GM18511 (cell line): Measurements from ENCODE around the gene CPSF6.
"Not testable (repeated sequence)": the region's sequence is repeated elsewhere in the genome, so short reads cannot be mapped to it uniquely, and the experiment has no call there.

ENCODE experiments used
- ATAC-seq: cut with Tn5 transposase; IDR thresholded peaks from one replicate; pipeline ENCODE4 v1.9.1; 2021; ENCODE audit warnings: mild to moderate bottlenecking, moderate library complexity; ENCODE audit not compliant: unreplicated experiment

The CPSF6 gene

DNA sequence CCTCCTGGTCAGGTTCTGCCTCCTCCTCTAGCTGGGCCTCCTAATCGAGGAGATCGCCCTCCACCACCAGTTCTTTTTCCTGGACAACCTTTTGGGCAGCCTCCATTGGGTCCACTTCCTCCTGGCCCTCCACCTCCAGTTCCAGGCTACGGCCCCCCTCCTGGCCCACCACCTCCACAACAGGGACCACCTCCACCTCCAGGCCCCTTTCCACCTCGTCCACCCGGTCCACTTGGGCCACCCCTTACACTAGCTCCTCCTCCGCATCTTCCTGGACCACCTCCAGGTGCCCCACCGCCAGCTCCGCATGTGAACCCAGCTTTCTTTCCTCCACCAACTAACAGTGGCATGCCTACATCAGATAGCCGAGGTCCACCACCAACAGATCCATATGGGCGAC lies 19.3 kb downstream of the CPSF6 start:
- no peak for ATAC-seq

DNA sequence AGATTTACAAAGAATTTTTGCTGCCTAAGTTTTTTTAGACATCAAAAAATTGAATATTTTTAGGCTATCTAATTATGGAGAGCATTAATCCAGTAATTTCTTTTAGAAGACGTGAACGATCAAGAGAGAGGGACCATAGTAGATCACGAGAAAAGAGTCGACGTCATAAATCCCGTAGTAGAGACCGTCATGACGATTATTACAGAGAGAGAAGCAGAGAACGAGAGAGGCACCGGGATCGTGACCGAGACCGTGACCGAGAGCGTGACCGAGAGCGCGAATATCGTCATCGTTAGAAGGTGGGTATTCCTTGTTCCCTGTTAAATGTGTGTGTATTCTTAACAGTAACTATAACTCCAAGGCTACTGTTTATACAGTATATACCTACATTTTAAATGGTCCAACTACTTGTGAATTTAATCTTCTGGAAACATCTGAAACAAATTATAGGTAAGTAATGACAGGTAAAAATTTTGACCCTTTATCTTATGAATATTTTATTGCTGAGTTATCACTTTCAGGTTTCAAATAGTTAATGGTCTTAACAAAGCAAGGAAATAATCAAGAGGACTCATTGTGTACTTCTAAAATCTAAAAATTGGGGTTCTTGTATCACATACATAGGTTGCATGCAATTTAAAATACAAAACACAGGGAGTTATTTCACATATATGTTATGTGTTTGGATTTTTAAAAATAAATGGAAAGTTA lies 23.1 kb downstream of the CPSF6 start:
- ATAC-seq: no peak

DNA sequence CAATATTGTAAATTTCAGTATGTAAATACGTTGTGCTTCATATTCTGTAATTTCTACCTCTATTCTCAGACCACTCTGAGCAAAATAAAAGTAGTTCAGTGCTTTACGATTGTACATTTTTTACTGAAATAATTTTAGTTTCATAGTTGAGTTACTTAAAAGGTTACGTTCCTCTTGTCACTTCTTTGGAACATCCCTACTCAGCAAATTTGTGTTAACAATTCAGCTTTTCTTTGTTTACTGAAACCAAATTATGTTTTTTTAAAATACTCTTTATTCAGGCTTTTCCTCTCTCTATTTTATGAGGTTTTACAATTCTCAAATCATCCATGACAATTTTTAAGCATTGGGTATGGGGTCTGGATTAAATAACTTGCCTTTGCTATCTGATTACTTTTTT lies 25.8 kb downstream of the CPSF6 start:
- no peak for ATAC-seq

DNA sequence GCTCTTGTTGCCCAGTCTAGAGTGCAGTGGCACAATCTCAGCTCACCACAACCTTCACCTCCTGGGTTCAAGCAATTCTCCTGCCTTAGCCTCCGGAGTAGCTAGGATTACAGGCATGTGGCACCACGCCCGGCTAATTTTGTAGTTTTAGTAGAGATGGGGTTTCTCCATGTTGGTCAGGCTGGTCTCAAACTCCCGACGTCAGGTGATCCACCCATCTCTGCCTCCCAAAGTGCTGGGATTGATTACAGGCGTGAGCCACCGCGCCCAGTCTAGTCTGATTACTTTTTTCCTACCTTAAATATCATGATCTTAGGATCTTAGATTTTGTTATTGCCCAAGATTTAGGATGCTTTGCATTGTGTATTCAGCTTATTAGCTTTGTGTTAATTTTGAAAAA lies 26.3 kb downstream of the CPSF6 start:
- not testable (repeated sequence) for ATAC-seq

DNA sequence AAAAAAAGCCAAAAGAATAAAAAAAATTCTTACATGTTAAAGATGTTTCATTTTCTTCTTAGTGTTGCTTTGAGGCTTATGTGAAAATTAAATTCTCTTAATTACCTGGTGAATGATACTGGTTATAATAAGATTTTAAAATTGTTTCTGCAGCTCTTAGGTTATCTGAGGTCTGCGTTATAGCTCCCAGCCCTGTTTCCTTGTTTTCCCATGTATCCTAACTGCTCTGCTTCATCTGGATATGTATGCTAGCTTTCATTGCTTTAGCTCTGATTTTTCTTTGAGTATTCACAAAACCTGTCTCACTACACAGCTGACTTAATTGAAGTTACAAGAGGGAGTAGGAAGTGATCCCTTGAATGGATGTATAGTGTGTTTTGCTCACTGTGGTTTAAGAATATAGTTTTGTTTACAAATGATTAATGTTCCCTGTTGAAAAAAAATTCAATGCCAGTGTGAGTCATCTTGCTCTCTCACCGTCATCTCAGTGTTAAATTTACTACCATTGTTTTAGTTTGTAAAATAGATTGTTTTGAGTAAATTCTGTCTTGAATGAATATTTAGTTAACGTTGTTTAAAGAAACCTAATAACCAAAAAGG lies 26.8 kb downstream of the CPSF6 start:
- ATAC-seq: no peak

DNA sequence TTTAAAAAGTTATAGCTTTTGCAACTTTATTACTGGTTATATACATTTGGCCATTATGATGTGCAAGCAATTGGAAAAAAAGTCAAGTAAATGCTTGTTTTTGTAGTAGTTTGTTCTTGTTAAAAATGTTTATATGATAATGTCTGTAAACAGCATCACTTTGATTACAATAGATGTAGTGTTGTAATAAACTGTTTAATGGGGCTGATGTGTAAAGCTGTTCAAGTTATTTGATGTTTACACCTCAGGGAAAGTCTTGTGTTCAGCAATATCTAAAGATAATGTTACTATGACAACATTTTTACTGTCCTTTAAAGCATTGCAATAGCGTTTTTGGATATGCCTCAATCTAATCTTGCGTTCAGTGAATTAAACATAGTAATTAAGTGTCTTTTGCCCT lies 30.4 kb downstream of the CPSF6 start:
- no peak for ATAC-seq

DNA sequence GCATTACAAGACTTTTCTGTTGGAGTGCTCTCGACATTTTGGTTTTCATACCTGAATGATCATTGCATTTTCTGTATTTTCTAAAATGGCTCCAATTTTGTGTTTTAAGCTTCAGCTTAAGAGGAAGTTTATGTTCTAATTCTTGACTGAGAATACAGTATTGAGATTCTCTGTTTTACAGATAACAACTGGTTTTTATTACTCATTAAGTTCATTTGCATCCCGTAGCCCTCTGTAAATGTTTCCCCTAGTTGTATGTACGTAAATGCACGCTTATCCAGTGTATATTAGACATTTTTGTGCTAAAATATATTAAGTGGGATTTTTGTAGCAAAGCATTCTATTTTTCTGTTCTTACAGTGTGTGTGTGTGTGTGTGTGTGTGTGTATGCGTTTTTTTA lies 33.1 kb downstream of the CPSF6 start:
- ATAC-seq: no peak

DNA sequence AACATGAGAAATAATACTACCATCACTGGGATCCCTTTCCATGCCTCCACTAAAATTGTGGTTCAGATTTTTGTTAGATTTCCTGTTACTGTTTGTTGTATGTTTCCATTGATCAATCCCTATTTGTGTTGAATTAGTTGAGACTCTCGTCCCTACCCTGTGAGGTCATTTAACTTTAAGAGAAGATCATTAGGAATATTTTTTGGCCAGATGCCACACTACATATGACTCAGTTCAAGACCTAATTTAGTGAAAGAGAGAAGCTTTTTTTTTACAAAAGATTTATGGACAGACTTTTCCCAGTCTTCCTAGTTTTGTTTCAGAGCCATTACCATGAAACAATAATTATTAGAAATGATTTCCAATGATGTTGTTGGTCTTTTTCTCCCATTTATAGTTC lies 35.5 kb downstream of the CPSF6 start:
- ATAC-seq: no peak

DNA sequence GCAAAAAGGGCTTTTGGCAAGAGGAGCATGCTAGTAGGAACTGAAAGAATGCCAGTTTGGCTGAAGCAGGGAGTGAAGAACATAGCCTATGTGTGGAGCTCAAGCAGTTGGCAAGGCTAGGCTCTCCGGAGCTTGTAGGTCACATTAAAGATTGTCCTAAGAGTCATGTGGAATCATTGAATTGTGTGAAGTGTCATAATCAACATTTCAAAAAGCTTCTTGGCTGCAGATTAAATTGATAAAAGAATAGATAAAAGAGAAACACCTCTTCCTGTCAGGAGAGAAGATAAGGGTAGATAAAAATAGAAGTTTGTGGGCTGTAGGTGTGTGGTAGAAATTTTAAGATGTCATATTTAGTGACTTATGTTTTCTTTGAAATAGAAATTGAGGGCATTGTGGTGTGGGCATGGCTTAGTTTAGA lies 36.1 kb downstream of the CPSF6 start:
- ATAC-seq: no peak

DNA sequence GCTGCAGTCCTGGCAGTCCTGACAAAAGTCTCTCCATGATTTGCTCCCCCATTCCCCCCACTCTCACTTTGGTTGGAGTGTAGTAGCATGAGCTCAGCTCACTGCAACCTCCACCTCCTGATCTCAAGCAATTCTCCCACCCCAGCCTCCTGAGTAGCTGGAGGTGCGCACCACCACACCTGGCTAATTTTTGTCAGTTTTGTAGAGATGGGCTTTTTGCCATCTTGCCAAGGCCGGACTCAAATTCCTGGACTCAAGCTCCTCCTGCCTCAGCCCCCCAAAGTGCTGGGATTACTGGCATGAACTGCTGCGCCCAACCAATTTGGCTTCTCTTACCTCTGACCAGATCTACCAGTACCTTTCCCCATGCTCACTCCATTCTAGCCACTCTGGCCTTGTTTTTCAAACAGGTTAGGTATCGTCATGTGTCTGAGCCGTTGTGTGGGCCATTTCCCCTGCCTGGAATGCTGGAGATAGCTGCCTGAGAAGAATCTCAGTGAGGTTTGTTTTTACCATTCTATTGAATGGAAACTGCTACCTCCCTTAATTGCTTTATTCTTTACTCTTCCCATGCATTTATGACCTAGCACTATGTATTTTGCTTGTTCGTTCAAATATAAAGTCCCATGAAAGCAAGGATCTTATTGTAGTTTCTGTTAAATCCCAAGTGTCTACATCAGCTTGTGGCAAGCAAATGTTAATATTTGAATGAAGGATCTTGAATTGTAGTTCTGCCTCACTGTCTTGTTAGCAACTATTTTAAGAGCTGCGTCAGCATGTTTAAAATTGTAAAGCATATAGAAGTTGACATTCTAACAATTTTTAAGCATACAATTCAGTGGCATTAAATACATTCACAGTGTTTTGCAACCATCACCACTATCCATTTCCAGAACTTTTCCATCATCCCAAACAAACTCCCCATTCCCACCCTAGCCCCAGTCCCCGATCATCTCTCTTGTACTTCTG lies 39.7 kb downstream of the CPSF6 start:
- ATAC-seq: no peak

DNA sequence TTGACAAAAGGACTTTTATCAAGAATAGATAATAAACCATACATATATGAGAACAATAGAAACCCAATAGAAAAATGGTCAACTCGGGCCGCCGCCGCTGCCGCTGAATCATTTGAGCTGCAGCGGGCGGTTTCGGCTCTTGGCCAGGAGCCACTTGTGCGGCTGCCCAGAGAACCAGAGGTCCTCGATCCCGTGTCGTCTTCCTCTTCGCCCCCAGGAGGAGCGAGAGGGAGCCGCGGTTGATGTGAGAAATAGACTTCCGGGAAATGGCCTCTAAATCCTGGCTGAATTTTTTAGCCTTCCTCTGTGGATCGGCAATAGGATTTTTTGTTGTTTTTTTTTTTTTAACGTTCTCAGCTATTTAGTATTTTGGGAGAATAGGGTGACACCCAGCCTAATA lies 44.8 kb downstream of the CPSF6 start:
- ATAC-seq: no peak

DNA sequence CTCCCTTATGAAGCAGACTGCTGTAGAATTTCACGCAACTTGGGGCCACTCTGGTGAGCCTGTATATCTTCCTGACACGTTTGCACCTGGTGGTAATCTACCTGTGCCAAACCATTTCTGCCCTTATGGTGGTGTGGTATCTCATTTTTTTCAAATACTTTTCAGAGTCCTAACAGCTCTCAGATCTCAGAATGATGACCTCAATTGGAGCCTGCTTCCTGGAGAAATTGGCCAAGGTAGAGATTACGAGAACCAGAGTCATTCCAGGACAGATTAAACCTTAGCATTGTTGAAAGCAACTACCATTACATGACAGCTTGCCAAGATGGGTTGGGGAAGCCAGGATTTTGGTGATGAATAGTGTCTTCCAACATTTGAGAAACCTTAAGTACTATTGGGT lies 48.2 kb downstream of the CPSF6 start:
- no peak for ATAC-seq

DNA sequence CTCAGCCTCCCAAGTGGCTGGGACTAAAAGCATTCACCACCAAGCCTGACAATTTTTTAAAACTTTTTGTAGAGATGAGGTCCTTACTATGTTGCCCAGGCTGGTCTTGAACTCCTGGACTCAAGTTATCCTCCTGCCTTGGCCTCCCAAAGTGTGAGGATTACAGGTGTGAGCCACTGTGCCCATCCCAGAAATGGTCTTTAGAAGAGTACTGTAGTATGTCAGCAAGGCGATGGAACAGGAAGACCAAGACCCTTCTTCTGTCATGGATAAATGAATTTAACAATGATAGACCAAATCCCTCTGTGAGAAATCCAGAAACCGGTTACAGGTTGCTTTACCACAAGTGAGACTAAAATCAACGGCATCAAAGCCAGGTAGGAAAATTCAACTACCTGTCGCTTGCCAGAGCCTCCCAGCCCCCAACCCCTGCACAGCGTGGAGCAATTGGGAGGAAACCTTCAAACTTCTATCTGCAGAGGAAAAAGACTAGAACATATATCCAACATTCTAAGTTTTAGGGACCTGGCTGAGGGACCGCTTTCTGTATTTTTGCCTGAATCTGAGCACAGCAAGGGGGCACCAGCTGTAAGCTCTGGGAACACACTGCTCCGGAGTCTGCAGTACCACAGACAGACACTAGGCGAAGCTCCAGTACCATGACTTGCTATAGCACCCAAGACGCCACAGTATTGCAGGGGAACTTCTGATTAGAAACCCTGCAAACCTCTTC lies 51.3 kb downstream of the CPSF6 start:
- ATAC-seq: peak; percentile 100

DNA sequence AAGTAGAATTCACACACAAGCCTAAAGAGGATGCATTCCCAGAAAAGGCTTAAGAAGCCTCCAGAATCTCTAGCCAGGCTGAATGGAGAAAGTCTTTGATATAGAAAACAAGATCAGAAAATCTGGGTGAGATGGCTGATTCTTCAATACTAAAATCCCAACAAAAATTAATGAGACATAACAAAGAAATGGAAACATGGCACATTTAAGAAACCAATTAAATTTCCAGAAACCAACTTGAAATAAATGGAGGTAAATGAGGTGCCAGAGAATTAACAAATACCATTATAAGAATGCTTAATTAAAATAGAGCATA lies 51.9 kb downstream of the CPSF6 start:
- ATAC-seq: no peak

DNA sequence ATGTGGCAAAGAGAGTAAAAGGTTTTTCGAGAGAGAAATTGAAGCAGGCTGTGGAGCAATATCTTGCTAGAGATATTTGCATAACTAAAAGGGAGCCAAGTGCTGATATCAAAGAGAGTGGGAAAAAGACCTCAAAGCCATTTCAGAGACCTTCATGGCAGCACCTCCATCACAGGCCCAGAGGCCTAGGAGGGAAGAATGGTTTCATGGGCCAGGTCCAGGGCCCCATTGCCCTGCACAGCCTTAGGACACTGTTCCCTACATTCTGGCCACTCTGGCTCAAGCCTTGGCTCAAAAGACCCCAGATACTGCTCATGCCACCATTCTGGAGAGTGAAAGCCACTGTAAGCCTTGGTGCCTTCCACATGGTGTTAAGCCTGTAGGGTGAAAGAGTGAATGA lies 58.8 kb downstream of the CPSF6 start:
- ATAC-seq: no peak

DNA sequence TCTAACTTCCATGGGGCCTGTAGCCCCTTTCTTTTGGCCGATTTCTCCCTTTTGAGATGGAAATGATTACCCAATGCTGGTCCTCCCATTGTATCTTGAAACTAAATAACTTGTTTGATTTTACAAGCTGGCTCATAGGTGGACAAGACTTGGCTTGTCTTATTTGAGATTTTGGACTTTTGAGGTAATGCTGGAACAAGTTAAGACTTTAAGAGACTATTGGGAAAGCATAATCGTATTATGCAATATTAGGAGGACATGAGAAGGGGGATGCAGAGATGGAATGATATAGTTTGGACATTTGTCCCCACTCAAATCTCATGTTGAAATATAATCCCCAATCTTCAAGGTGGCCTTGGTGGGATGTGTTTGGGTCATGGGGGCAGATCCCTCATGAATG lies 59.6 kb downstream of the CPSF6 start:
- no peak for ATAC-seq

DNA sequence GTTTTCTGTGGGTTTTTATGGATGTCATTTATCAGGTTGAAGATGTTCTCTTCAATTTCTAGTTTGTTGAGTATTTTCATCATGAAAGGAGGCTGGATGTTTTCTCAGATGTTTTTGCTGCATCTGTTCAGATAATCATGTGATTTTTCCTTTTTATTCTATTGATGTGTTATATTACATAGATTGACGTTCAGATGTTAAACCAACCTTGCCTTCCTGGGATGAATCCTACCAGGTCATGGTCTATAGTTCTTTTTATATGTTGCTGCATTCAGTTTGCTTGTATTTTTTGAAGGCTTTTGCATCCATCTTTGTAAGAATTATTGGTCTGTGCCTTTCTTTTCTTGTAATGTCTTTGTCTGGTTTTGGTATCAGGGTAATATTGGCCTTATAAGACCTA lies 64.9 kb downstream of the CPSF6 start:
- no peak for ATAC-seq

DNA sequence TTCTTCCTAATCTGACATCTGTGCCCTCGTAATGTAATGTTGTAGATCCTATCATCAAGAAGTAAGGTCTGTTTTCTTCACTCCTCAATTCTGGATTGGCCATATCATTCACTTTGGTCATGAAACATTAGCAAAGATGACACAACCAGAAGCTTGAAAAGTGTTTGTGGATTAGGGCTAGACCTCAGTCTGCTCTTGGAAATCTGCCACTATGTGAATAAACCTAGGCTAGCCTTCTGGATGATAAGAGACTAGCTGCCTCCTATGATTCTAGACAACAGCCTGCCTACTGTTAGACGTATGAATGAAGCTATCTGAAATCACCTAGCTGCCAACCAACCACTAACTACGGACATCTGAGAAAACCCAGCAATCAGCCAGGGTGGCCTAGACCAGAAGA lies 70.1 kb downstream of the CPSF6 start:
- no peak for ATAC-seq

DNA sequence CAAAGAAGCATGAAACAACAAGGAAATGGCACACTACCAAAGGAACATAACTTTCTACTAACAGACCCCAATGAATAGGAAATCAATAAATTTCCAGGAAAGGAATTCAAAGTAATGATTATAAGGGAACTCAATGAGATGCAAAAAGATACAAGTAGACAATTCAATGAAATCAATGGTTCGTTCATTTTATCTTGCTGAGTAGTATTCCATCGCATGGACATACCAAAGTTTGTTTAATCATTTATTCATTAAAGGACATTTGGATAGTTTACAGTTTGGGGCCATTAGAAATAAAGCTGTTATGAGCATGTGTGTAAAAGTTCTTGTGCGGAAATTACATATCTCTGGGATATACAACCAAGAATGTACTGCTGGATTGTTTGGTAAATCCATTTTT lies 73.8 kb downstream of the CPSF6 start:
- no peak for ATAC-seq

DNA sequence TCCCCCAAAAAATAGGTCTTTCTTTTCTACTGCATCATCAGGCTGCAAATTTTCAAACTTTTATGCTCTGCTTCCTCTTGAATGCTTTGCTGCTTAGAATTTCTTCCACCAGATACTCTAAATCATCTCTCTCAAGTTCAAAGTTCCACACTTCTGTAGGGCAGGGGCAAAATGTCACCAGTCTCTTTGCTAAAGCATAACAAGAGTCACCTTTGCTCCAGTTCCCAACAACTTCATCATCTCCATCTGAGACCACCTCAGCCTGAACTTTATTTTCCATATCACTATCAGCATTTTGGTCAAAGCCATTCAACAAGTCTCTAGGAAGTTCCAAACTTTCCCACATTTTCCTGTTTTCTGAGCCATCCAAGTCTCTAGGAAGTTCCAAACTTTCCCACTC lies 77.4 kb downstream of the CPSF6 start:
- ATAC-seq: not testable (repeated sequence)

DNA sequence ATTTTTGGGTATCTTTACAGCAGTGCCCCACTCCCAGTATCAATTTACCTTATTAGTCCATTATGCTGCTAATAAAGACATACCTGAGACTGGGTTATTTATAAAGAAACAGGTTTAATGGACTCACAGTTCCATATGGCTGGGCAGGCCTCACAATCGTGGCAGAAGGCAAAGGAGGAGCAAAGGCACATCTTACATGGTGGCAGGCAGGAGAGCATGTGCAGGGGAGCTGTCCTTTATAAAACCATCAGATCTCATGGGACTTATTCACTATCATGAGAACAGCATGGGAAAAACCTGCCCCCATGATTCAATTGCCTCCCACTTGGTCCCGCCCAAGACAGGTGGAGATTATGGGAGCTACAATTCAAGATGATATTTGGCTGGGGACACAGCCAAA lies 77.9 kb downstream of the CPSF6 start:
- not testable (repeated sequence) for ATAC-seq
